Epidermal melanocyte (primary cell): ENCODE data around the gene MACROD2.

Experiments
- DNase-seq: peaks from one replicate; pipeline ENCODE4 v3.0.0; 2011; ENCODE audit warnings: low spot score; ENCODE audit not compliant: insufficient read length

Gene MACROD2

GRCh38 chr20:15637950-15638754 lies 1642.8 kb downstream of the MACROD2 start:
- no peak for DNase-seq

- DNase-seq, result no peak
These were observed 1643.5 kb downstream of the MACROD2 start for GRCh38 chr20:15638816-15639215.

- DNase-seq, result no peak
These were observed 1644.5 kb downstream of the MACROD2 start for GRCh38 chr20:15639839-15640238.

- no peak for DNase-seq
These were observed 1646.8 kb downstream of the MACROD2 start for GRCh38 chr20:15642109-15642508.

- no peak for DNase-seq
These were observed 1647.4 kb downstream of the MACROD2 start for GRCh38 chr20:15642676-15643075.

GRCh38 chr20:15643713-15644112 lies 1648.4 kb downstream of the MACROD2 start:
- DNase-seq, result no peak

GRCh38 chr20:15645816-15646215 lies 1650.5 kb downstream of the MACROD2 start:
- no peak for DNase-seq

- DNase-seq, result no peak
These were observed 1658.3 kb downstream of the MACROD2 start for GRCh38 chr20:15653396-15654207.

- no peak for DNase-seq
These were observed 1658.9 kb downstream of the MACROD2 start for GRCh38 chr20:15654208-15654649.

- no peak for DNase-seq
These were observed 1660.1 kb downstream of the MACROD2 start for GRCh38 chr20:15655295-15655874.

GRCh38 chr20:15656124-15656523 lies 1660.8 kb downstream of the MACROD2 start:
- no peak for DNase-seq

GRCh38 chr20:15658295-15658694 lies 1663.0 kb downstream of the MACROD2 start:
- no peak for DNase-seq

- DNase-seq, result no peak
These were observed 1677.9 kb downstream of the MACROD2 start for GRCh38 chr20:15673206-15673605.

GRCh38 chr20:15674253-15675060 lies 1679.1 kb downstream of the MACROD2 start:
- DNase-seq, result no peak

GRCh38 chr20:15675061-15675514 lies 1679.8 kb downstream of the MACROD2 start:
- no peak for DNase-seq

GRCh38 chr20:15675813-15676484 lies 1680.6 kb downstream of the MACROD2 start:
- no peak for DNase-seq

- DNase-seq, result no peak
These were observed 1681.5 kb downstream of the MACROD2 start for GRCh38 chr20:15676815-15677214.

GRCh38 chr20:15682690-15683089 lies 1687.4 kb downstream of the MACROD2 start:
- no peak for DNase-seq

GRCh38 chr20:15692570-15692969 lies 1697.3 kb downstream of the MACROD2 start:
- DNase-seq, result no peak

- DNase-seq, result no peak
These were observed 1704.3 kb downstream of the MACROD2 start for GRCh38 chr20:15699431-15700146.
